Measurements from ENCODE around the gene C2CD2L.
A peak's percentile ranks its signal among the peaks of the same experiment; 100 is the strongest.
"Not testable (repeated sequence)": the region's sequence is repeated elsewhere in the genome, so short reads cannot be mapped to it uniquely, and the experiment has no call there.

C2CD2L gene

DNA sequence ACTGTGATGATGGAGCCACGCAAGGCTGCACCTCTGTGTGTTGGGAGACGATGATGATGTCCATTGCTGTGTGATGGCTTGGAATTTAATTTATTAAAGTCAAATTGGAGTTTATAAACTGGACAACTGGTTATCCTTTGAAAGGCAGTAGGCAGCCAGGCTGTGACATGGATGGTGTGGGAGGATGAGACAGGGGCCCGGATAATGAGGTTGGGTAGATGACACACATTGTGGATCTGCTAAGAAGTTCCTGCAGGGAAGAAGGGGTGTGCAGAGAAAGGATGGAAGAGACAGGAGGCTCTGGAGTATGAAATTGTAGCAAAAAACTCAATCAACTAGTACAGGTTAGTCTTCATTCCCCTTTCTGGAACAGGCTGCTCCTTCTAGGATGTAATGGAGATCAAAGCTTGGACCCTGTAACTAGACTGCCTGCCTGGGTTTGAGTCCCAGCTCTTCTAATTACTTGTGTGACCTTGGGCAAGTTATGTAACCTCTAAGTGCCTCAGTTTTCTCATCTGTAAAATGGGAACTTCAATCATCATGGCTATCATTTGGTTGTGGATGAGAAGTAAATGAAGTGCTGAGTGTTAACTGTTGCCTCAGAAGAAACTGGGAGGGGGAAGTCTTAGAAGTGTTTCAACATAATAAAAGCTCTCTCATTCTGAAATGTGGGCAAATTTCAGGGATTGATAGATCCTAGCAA lies 10.0 kb downstream of the C2CD2L start:
- H3K9me3 Mint-ChIP-seq (ENCODE audit: low read depth): no peaks in the 10 kb centered on the region
- H3K36me3 Mint-ChIP-seq: peaks cover 8% of the 10 kb centered on the region
- H3K4me1 Mint-ChIP-seq (ENCODE audit: low read depth): peaks cover 44% of the 10 kb centered on the region
- peak overlapping the region; percentile 69 for H3K27ac Mint-ChIP-seq
- H3K27me3 Mint-ChIP-seq: no peaks in the 10 kb centered on the region
- H3K4me3 Mint-ChIP-seq: peak overlapping the region; percentile 3

DNA sequence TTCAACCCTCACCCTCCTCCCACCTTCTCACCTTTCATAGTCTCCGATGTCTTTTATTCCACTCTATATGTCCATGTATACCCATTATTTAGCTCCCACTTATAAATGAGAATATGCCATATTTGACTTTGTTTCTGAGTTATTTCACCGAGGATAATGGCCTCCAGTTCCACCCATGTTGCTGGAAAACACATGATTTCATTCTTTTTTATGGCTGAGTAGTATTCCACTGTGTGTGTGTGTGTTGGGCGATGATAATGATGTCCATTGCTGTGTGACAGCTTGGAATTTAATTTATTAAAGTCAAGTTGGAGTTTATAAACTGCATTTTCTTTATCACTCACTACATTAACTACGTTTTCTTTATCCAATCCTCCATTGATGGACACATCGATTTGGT lies 11.1 kb downstream of the C2CD2L start:
- Mint-ChIP-seq H3K4me1 (ENCODE audit: low read depth) (peaks cover 49% of the 10 kb centered on the region), H3K4me3 (no peak overlapping the region), H3K9me3 (ENCODE audit: low read depth) (no peaks in the 10 kb centered on the region), H3K36me3 (peaks cover 8% of the 10 kb centered on the region), H3K27me3 (no peaks in the 10 kb centered on the region), H3K27ac (no peak overlapping the region)

DNA sequence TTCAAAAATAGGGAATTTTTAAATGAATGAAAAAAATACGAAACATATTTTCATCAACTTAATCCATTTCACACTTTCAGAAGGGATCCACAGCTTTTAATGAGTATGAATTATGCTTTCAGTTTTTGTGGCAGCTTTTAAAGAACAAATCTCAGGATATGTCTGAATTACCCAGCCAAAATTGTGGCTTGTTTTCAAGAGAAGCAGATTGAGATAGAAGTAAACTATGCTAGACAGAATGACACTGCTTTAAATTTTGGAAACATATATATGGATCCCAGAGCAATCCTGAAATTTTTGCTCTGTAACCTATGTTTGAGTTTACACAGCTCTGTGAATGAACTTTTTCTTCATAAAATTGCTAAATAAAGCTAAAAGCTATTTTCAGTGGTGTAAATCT lies 11.8 kb downstream of the C2CD2L start:
- no peak overlapping the region for H3K27ac Mint-ChIP-seq
- no peak overlapping the region for H3K4me3 Mint-ChIP-seq
- H3K4me1 Mint-ChIP-seq (ENCODE audit: low read depth): peaks cover 52% of the 10 kb centered on the region
- H3K27me3 Mint-ChIP-seq: no peaks in the 10 kb centered on the region
- H3K9me3 Mint-ChIP-seq (ENCODE audit: low read depth): no peaks in the 10 kb centered on the region
- H3K36me3 Mint-ChIP-seq: peaks cover 8% of the 10 kb centered on the region

DNA sequence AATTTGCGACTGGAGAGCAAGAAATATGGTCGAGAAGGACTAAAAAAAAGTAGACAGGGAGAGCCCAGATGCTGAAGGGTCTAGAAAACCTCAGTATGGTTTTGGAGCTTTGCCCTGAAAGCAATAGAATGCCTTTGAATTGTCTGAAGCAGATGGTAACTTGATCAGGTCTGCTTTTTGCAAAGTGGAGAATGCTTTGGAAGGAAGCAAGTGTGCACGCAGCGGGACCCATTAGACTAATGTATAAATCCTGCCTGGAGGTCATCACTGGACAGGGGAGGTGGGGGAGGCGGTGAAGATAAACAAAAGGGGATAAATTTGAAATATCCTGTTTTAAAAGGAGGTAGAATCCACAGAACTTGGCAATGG lies 13.5 kb downstream of the C2CD2L start:
- no peaks in the 10 kb centered on the region for H3K27me3 Mint-ChIP-seq
- H3K4me3 Mint-ChIP-seq: peak overlapping the region; percentile 99
- peak overlapping the region; percentile 94 for H3K27ac Mint-ChIP-seq
- no peaks in the 10 kb centered on the region for H3K9me3 Mint-ChIP-seq (ENCODE audit: low read depth)
- peaks cover 45% of the 10 kb centered on the region for H3K4me1 Mint-ChIP-seq (ENCODE audit: low read depth)
- H3K36me3 Mint-ChIP-seq: peaks cover 4% of the 10 kb centered on the region

DNA sequence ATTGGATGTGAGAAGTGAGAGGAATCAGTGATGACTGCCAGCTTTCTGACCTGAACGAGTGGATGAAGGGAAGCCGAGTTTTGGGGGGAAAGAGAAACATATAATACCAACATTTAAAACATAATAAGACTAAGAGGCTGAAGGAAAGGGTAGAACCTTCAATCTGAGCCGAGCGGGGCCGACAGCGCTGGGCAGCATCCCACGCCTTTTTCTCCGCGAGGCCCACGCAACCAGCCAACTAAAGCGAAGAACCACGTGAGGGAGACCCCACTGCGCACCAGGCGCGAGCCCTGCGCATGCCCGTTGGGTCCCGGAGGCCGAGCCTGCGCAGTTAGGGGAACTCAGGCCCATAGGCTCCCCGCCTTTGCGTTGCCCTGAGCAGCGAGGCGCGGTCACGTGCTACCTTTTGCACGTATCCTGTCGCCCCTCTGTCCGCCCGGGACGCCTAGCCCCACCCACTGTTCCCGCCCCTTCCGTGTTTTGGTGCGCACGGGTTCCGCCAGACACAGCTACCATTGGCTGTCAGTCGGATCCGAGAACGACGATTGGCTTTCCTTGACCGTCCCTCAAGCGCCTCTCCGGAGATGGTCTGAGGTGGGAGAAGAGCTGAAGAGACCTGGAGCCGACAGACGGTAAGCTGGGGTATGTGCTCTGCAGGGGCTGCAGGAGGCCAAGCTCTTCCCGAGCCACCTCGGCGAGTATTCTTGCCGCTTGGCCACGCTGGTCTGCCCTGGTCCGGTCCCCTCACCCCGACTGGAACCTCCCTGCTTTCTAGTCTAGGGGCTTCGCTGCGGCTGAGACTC lies 14.1 kb downstream of the C2CD2L start, which contains the start of gene HINFP:
Gene HINFP (plus strand): TSS at position 573 of the 803 bp plus-strand sequence. CDS start 5,365 bp downstream, outside the sequence.
- H3K27me3 Mint-ChIP-seq: no peaks in the 10 kb centered on the region
- no peaks in the 10 kb centered on the region for H3K9me3 Mint-ChIP-seq (ENCODE audit: low read depth)
- H3K4me1 Mint-ChIP-seq (ENCODE audit: low read depth): peaks cover 40% of the 10 kb centered on the region
- peak within 1 kb of the TSS; percentile 94 for H3K27ac Mint-ChIP-seq
- H3K36me3 Mint-ChIP-seq: peaks cover 2% of the 10 kb centered on the region
- peak within 1 kb of the TSS; percentile 99 for H3K4me3 Mint-ChIP-seq

DNA sequence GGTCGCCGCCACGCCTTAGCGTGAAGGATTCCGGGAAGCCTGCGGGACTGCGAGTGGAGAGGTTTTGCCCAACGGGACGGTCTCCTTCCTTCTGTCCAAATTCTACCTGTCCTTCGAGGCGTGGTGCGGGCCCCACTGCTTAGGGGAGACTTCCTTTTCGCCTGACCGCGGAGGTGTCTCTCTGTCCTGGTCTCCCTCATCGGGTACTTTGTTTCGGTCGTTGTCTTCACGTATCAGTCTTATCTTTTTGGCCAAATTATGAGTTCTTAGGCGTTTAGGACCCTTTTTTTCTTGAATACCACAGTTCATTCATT lies 14.6 kb downstream of the C2CD2L start:
- Mint-ChIP-seq H3K27ac (peak overlapping the region; percentile 94), H3K4me3 (peak overlapping the region; percentile 99), H3K9me3 (ENCODE audit: low read depth) (no peaks in the 10 kb centered on the region), H3K27me3 (no peaks in the 10 kb centered on the region), H3K36me3 (peaks cover 2% of the 10 kb centered on the region), H3K4me1 (ENCODE audit: low read depth) (peaks cover 40% of the 10 kb centered on the region)

DNA sequence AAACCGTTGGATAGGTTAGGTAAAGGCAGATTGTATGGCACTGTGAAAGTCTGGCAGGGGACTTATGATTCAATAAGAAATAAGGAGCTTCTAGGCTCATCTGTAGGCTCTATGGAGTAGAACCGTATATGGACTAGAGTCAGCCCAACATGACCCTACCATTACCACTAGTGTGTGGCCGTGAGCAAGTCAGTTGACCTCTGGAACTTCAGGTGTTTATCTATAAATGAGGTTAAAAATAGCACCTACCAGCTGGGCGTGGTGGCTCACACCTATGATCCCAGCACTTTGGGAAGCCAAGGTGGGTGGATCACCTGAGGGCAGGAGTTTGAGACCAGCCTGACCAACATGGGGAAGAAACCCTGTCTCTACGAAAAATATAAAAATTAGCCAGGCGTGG lies 18.7 kb downstream of the C2CD2L start:
- H3K27me3 Mint-ChIP-seq: no peaks in the 10 kb centered on the region
- no peaks in the 10 kb centered on the region for H3K9me3 Mint-ChIP-seq (ENCODE audit: low read depth)
- H3K27ac Mint-ChIP-seq: no peak overlapping the region
- H3K36me3 Mint-ChIP-seq: peaks cover 4% of the 10 kb centered on the region
- H3K4me1 Mint-ChIP-seq (ENCODE audit: low read depth): peaks cover 36% of the 10 kb centered on the region
- no peak overlapping the region for H3K4me3 Mint-ChIP-seq

DNA sequence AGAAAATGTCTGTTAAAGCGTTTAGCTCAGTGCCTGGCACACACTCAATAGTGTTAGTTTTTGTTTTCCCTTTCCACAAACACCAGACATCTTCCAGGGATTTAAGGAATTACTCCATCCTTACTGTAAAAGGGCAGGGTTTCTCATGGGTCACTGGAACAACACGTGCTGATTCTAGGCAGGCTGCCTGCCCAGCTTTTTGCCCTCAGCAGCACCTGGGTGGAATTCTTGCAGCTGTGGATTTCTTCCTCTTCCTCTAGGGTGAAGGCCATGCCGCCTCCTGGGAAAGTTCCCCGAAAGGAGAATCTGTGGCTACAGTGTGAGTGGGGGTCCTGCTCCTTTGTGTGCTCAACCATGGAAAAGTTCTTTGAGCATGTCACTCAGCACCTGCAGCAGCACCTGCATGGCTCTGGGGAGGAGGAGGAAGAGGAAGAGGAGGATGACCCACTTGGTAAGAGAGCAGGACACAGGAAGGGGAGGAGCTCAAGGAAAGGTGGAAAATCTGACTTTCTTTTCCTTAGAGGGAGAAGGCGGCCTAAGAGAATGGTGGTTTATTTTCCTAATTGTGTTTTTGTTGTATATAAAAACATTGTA lies 19.6 kb downstream of the C2CD2L start:
- Mint-ChIP-seq H3K27me3 (no peaks in the 10 kb centered on the region), H3K36me3 (peaks cover 4% of the 10 kb centered on the region), H3K4me3 (no peak overlapping the region), H3K27ac (peak overlapping the region; percentile 58), H3K9me3 (ENCODE audit: low read depth) (no peaks in the 10 kb centered on the region), H3K4me1 (ENCODE audit: low read depth) (peaks cover 34% of the 10 kb centered on the region)

DNA sequence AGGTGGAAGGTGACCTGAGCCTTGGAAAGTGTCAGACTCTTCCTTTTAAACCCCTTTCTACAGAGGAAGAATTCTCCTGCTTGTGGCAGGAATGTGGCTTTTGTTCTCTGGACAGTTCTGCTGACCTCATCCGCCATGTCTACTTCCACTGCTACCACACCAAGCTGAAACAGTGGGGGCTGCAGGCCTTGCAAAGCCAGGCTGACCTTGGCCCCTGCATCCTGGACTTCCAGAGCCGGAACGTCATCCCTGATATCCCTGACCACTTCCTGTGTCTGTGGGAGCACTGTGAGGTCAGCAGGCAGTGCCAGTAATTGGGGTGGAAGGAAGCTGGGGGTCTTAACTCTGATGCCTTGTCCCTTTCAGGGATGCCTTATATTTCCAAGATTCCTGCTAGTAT lies 23.5 kb downstream of the C2CD2L start:
- Mint-ChIP-seq H3K36me3 (peaks cover 8% of the 10 kb centered on the region), H3K9me3 (ENCODE audit: low read depth) (no peaks in the 10 kb centered on the region)

DNA sequence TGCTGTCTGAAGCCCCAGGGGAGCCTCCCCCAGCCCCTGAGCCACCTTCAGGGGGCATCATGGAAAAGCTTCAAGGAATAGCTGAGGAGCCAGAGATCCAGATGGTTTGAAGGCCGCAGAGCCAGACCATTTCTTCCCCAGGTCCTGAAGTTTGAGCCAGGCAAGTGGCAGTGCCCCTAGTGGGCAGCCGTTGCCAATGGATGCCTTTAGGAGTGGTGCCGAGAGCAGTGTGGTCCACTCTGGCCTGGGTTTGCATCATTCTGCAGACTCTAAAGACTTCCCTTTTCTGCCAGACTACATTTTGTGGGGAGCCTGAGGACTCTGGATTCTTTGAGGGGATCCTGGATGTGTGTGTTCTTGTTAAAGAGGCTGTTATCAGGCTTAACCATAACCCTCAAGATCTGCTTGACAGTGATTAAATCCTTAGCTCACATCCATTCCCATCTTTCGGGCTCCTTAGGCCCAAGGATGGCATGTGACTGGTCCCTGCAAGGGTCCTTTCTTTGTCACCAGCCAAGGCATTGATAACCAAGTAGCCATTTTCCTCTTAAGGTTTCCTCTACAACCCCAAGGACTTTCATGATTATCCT lies 27.3 kb downstream of the C2CD2L start:
- no peaks in the 10 kb centered on the region for H3K9me3 Mint-ChIP-seq (ENCODE audit: low read depth)
- no peaks in the 10 kb centered on the region for H3K27me3 Mint-ChIP-seq
- no peak overlapping the region for H3K4me3 Mint-ChIP-seq
- peaks cover 8% of the 10 kb centered on the region for H3K36me3 Mint-ChIP-seq
- peaks cover 1% of the 10 kb centered on the region for H3K4me1 Mint-ChIP-seq (ENCODE audit: low read depth)
- H3K27ac Mint-ChIP-seq: no peak overlapping the region

More for the DNA sequence above, 23.5 kb downstream of the C2CD2L start:
- Mint-ChIP-seq H3K27me3 (no peaks in the 10 kb centered on the region), H3K4me1 (ENCODE audit: low read depth) (peaks cover 11% of the 10 kb centered on the region), H3K27ac (no peak overlapping the region), H3K4me3 (no peak overlapping the region)

DNA sequence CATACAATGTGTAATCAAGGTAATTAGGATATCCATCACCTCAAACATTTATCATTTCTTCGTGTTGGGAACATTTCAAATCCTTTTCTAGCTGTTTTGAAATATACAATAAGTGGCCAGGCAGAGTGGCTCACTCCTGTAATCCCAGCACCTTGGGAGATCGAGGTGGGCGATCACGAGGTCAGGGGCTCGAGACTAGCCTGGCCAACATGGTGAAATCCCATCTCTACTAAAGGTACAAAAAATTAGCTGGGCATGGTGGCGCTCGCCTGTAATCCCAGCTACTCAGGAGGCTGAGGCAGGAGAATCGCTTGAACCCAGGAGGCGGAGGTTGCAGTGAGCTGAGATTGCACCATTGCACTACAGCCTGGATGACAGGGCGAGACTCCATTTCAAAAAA lies 32.1 kb downstream of the C2CD2L start:
- not testable (repeated sequence) for H3K9me3 Mint-ChIP-seq (ENCODE audit: low read depth); H3K27me3 Mint-ChIP-seq; H3K4me1 Mint-ChIP-seq (ENCODE audit: low read depth); H3K4me3 Mint-ChIP-seq; H3K27ac Mint-ChIP-seq; H3K36me3 Mint-ChIP-seq

DNA sequence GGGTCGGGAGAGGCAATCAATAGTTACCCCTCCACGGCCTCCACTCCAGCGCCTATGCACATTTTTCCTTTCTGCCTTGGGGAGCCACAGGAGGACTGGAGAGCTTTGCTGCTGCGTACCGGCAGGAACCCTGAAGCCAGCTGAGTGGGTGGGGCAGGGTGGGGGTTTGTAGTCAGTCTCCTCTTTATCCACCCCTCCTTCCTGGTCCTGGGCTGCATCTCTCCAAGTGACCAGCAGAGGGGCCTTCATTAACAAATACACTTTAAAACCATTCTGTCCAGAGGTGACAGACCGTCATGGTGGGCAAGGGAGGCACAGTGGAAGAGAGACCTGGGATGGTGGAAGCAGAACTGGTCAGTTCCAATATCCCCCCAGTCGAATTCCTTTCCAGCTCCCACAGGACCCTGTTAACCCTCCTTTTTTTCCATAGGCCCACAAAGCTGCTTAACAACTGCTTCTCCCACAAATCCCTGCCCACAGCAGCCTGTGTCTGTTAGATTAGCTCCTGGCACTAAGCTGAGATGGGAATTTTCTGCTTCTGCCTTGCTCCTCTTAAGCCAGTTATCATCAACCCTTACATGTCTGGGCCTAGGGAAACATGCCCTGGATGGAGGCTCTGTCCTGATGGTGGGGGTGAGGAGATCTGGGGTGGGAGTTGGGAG lies 37.8 kb downstream of the C2CD2L start:
- Mint-ChIP-seq H3K4me3 (no peak overlapping the region), H3K27me3 (peaks cover 17% of the 10 kb centered on the region), H3K27ac (no peak overlapping the region), H3K4me1 (ENCODE audit: low read depth) (peaks cover 13% of the 10 kb centered on the region), H3K36me3 (no peaks in the 10 kb centered on the region), H3K9me3 (ENCODE audit: low read depth) (no peaks in the 10 kb centered on the region)

DNA sequence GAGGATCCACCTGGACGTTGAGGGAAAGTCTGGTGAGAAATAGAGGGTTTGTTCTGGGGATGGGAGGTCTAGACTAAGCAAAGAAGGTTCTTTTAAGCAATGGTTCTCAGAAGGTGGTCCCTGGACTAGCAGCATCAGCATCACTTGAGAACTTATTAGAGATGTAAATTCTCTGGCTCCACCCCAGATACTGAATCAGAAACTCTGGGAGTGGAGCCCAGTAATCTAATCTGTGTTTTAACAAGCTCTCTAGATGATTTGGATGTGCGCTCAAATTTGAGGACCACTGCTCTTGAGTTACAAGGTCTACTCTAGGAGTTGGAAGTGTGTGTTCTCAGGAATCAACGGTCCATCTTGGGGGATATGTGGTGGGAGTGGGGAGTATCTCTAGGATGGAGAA lies 38.4 kb downstream of the C2CD2L start:
- no peak overlapping the region for H3K4me3 Mint-ChIP-seq
- no peaks in the 10 kb centered on the region for H3K9me3 Mint-ChIP-seq (ENCODE audit: low read depth)
- H3K36me3 Mint-ChIP-seq: no peaks in the 10 kb centered on the region
- H3K27ac Mint-ChIP-seq: no peak overlapping the region
- H3K4me1 Mint-ChIP-seq (ENCODE audit: low read depth): peaks cover 13% of the 10 kb centered on the region
- peaks cover 17% of the 10 kb centered on the region for H3K27me3 Mint-ChIP-seq

DNA sequence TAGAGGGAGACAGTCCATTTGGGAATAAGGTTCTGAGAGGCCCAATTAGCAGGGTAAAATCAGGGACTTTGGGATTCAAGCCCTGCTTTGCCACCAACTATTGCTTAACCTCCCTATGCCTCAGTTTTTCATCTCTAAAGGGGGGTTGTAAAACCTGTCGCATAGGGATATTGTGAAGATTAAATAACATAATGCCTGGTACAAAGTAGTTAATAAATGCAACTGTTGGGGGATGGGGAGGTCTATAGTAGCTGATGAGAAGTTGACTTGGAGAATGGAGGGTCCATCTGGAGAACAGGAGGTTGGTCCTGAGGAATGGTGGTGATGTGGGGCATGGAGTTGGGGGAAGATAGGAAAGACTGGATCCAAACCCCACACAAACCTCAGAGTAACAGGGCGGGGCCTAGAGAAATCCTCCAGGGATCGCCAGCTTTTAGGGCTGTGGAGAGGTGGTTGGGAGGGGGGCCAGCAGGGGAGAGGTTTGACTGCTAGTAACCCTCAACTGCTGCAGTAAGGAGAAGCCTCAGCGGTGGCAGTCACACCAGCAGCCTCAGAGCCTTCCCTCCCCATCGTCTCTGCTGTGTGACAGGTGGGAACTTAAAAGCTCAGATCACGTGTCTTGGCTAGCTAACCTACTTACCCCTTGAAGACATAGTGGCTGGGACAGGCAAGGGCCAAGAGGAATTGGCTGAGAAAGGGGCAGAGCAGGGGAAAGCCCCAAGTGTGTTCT lies 40.6 kb downstream of the C2CD2L start:
- Mint-ChIP-seq H3K27me3 (peaks cover 17% of the 10 kb centered on the region), H3K9me3 (ENCODE audit: low read depth) (no peaks in the 10 kb centered on the region), H3K4me3 (peak overlapping the region; percentile 78), H3K27ac (no peak overlapping the region), H3K4me1 (ENCODE audit: low read depth) (peaks cover 13% of the 10 kb centered on the region), H3K36me3 (no peaks in the 10 kb centered on the region)

Data from activated naive CD8-positive, alpha-beta T cell (primary cell).